Measurements from ENCODE around the gene NPAS3.

Gene NPAS3

GRCh38 chr14:33017016-33017415 lies 78.3 kb downstream of the NPAS3 start:
- DNase-seq, result no peak

GRCh38 chr14:33019346-33019745 lies 80.7 kb downstream of the NPAS3 start:
- DNase-seq, result no peak

- DNase-seq, result no peak
These were observed 88.3 kb downstream of the NPAS3 start for GRCh38 chr14:33026850-33027430.

GRCh38 chr14:33029511-33029910 lies 90.8 kb downstream of the NPAS3 start:
- no peak for DNase-seq

GRCh38 chr14:33030386-33030785 lies 91.7 kb downstream of the NPAS3 start:
- DNase-seq, result no peak

GRCh38 chr14:33035416-33036194 lies 96.9 kb downstream of the NPAS3 start:
- DNase-seq, result no peak

- no peak for DNase-seq
These were observed 100.6 kb downstream of the NPAS3 start for GRCh38 chr14:33039311-33039710.

GRCh38 chr14:33040372-33041140 lies 101.9 kb downstream of the NPAS3 start:
- no peak for DNase-seq

GRCh38 chr14:33042591-33042990 lies 103.9 kb downstream of the NPAS3 start:
- DNase-seq, result no peak

- DNase-seq, result no peak
These were observed 107.1 kb downstream of the NPAS3 start for GRCh38 chr14:33045760-33046159.

GRCh38 chr14:33052943-33053342 lies 114.3 kb downstream of the NPAS3 start:
- no peak for DNase-seq

- DNase-seq, result no peak
These were observed 117.5 kb downstream of the NPAS3 start for GRCh38 chr14:33056213-33056612.

- no peak for DNase-seq
These were observed 118.9 kb downstream of the NPAS3 start for GRCh38 chr14:33057585-33057984.

GRCh38 chr14:33061667-33062325 lies 123.1 kb downstream of the NPAS3 start:
- no peak for DNase-seq

GRCh38 chr14:33062476-33062875 lies 123.8 kb downstream of the NPAS3 start:
- DNase-seq, result no peak

- no peak for DNase-seq
These were observed 124.2 kb downstream of the NPAS3 start for GRCh38 chr14:33062881-33063280.

- DNase-seq, result no peak
These were observed 124.8 kb downstream of the NPAS3 start for GRCh38 chr14:33063521-33063920.

- DNase-seq, result no peak
These were observed 127.0 kb downstream of the NPAS3 start for GRCh38 chr14:33065634-33066033.

- no peak for DNase-seq
These were observed 129.4 kb downstream of the NPAS3 start for GRCh38 chr14:33068040-33068439.

- no peak for DNase-seq
These were observed 129.9 kb downstream of the NPAS3 start for GRCh38 chr14:33068626-33069025.

- DNase-seq, result no peak
These were observed 131.8 kb downstream of the NPAS3 start for GRCh38 chr14:33070475-33070874.

GRCh38 chr14:33073023-33073422 lies 134.3 kb downstream of the NPAS3 start:
- no peak for DNase-seq

GRCh38 chr14:33081259-33081658 lies 142.6 kb downstream of the NPAS3 start:
- DNase-seq, result no peak

Measured in NCI-H1048 (cell line).